ENCODE data around the gene COL6A6.

The COL6A6 gene

DNA sequence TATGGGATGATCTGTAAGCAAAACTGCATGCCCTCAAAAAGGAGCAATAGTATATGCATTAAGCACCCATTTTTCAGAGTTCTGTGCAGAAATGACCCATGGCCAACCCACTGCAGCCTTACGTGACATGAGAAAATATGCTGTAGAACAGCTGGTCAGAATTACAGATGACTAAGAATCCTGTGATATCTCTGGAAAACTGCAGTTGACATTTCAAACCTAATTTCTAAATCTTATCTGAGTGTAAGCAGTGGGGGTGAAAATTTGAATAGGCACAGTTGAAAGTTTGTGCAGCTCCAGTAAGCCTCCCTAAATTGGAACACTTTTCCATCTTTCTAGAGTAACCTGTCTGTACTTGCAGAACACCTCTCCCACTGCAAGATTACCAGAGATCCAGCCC is 28.7 kb upstream of the COL6A6 start:
- CTCF ChIA-PET: interaction anchor here (1.6 kb wide), 1 partner anchor 30 kb away, joined by 3 read pairs; no protein-coding TSS in a partner anchor
- POLR2A ChIA-PET: no interaction called here
- no peak for DNase-seq (ENCODE audit: extremely low spot score)
- TF ChIP-seq, protein P1, sequence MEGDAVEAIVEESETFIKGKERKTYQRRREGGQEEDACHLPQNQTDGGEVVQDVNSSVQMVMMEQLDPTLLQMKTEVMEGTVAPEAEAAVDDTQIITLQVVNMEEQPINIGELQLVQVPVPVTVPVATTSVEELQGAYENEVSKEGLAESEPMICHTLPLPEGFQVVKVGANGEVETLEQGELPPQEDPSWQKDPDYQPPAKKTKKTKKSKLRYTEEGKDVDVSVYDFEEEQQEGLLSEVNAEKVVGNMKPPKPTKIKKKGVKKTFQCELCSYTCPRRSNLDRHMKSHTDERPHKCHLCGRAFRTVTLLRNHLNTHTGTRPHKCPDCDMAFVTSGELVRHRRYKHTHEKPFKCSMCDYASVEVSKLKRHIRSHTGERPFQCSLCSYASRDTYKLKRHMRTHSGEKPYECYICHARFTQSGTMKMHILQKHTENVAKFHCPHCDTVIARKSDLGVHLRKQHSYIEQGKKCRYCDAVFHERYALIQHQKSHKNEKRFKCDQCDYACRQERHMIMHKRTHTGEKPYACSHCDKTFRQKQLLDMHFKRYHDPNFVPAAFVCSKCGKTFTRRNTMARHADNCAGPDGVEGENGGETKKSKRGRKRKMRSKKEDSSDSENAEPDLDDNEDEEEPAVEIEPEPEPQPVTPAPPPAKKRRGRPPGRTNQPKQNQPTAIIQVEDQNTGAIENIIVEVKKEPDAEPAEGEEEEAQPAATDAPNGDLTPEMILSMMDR (IDR thresholded peaks at IDR 0.05; ENCODE audit: control extremely low read depth, extremely low read depth, low read depth, missing control alignments): no peak

DNA sequence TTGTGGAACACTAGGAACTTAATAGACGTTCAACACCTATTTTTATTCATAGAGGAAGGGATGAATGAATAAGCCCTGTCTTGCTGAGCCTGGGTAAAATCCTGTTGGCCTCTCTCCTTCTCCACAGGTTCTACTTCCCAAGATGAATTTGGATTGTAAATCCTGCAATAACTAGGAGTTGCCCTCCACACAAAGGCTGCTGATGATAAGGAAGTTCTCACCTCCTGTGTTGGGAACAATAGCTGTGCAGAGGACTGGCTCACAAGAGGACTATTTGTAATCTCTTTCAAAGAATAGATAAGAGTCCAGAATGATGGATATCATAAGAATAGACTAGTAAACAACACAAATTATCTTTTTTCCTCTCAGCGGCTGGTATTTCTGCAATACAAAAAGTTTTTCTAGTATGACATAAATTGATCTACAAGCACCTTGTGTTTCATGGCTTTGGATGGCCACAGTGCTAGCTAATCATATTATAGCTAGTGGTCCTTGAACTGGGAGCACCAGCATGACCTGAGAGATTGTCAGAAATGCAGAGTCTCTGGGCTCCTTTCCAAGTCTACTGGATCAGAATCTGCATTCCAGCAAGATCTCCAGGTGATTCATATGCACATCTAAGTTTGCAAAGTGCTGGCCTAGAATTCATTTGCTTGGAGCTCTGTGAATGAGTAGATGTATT is 28.1 kb upstream of the COL6A6 start:
- TF ChIP-seq, protein P1 (IDR thresholded peaks at IDR 0.05; ENCODE audit: control extremely low read depth, extremely low read depth, low read depth, missing control alignments): no peak

DNA sequence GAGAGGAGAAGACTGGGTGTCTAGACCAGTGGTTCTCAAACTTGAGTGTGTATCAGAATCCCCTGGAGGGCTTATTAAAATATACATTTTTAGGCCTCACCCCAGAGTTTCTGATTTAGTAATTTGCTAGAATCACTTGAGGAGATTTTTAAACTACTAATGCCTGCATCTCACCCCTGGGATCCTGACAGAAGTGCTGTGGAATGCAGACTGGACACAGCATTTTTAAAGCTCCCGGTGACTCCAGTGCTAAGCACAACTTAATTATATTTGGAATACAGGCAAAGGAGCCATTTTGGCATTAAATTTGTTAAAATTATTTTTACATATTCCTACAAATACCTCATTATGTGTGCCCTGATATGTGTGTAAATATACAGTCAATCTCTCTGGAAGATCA is 26.7 kb upstream of the COL6A6 start:
- TF ChIP-seq, protein P1 (IDR thresholded peaks at IDR 0.05; ENCODE audit: control extremely low read depth, extremely low read depth, low read depth, missing control alignments): no peak
- no peak for DNase-seq (ENCODE audit: extremely low spot score)
- CTCF ChIA-PET: no interaction called here
- POLR2A ChIA-PET: no interaction called here

More for the DNA sequence above, 28.1 kb upstream of the COL6A6 start:
- CTCF ChIA-PET: interaction anchor here (1.6 kb wide), 1 partner anchor 31 kb away, joined by 3 read pairs; no protein-coding TSS in a partner anchor
- no peak for DNase-seq (ENCODE audit: extremely low spot score)
- POLR2A ChIA-PET: no interaction called here

DNA sequence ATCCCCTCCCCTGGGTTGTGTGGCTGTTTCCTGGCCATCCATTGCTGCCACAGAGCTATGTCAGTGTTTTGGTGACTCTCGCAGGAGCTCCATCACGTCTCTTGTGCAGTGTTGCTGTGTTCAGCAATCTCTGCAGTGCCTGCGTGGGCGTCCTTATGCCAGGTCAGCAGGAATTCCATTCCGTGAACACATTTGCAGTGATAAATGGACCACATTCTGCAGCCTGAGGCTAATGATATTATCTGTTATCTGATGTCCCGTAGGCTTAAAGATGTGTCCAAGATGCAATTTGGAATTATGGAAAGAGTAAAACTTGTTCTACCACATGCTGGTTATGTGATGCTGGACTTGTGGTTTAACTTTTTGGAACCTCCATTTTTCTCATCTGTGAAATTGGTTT is 25.5 kb upstream of the COL6A6 start:
- TF ChIP-seq, protein P1 (IDR thresholded peaks at IDR 0.05; ENCODE audit: control extremely low read depth, extremely low read depth, low read depth, missing control alignments): no peak
- DNase-seq (ENCODE audit: extremely low spot score): no peak
- POLR2A ChIA-PET: no interaction called here
- CTCF ChIA-PET: no interaction called here

DNA sequence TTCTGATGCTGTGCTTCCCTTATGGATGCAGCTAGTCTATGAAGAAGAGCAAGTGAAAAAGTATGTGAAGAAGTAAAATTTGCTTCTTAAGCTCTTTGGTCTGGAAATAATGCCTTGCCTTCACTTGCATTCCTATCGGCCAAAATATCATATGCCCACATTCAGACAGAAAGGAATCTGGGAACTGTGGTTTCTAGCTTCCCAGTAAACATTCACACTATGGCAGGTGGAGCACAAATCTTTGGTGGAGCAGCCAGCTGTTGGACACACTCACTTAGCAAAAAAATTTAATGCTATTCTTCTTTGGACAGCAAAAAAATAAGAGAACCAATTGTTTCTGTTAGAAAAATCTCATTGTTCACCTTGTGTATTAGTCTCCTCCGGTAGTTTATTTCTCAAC is 12.3 kb upstream of the COL6A6 start:
- CTCF ChIA-PET: interaction anchor here (1.3 kb wide), 1 partner anchor 20 kb away, joined by 3 read pairs; no protein-coding TSS in a partner anchor
- POLR2A ChIA-PET: no interaction called here
- TF ChIP-seq, protein P1 (IDR thresholded peaks at IDR 0.05; ENCODE audit: control extremely low read depth, extremely low read depth, low read depth, missing control alignments): no peak

DNA sequence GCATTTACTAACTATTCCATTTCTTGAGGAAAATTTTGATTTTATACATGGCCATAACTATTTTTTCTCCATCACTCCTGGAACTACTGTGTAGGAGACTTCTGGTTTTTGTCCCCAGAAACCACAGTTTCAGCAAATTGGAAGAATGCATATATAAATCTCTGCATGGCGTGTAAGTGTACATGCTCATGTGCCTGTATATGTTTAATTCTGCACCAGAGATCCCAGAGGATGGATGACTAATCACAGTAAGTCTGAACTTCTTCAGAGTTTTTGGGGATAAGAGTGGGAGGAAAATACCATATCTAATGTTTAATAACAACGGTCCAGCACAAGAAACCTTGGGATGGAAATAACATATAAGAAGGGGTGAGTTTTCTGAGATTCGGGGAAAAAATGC is 10.9 kb upstream of the COL6A6 start:
- ChIA-PET CTCF (no interaction called here), POLR2A (no interaction called here)
- DNase-seq (ENCODE audit: extremely low spot score): no peak
- TF ChIP-seq, protein P1 (IDR thresholded peaks at IDR 0.05; ENCODE audit: control extremely low read depth, extremely low read depth, low read depth, missing control alignments): no peak

More for the DNA sequence above, 12.3 kb upstream of the COL6A6 start:
- no peak for DNase-seq (ENCODE audit: extremely low spot score)

Measured in GM10248 (cell line).